Stimulated activated CD4-positive, alpha-beta T cell treated with anti-CD3 and anti-CD28 coated beads, Interleukin-4, amount 100 ng/mL, for 4 hours (primary cell): Measurements from ENCODE around the gene DNAH12.

Source experiments
- DNase-seq, 2 experiments: peaks; one replicate each; pipeline ENCODE4 v3.0.0-alpha.2; 2020

The DNAH12 gene

DNA sequence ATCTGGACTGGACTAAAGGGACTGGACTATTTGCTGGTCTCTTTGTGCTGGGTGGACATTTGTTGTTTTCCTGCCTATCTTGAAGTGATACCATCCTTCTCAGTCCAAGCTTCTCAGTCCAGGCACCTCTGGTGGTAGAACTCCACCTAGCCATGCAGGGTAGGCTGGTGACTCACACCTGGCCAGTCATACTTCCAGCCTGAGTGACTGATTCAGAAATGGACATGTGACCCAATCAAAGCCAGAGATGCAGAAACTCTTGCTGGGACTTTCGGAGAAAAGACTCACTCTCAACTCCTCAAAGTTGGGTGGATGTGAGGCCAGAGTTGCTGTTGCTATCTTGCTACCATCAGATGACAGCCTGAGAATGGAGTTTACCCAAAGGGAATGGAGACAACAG is 246.1 kb downstream of the DNAH12 start:
- DNase-seq: no peak

DNA sequence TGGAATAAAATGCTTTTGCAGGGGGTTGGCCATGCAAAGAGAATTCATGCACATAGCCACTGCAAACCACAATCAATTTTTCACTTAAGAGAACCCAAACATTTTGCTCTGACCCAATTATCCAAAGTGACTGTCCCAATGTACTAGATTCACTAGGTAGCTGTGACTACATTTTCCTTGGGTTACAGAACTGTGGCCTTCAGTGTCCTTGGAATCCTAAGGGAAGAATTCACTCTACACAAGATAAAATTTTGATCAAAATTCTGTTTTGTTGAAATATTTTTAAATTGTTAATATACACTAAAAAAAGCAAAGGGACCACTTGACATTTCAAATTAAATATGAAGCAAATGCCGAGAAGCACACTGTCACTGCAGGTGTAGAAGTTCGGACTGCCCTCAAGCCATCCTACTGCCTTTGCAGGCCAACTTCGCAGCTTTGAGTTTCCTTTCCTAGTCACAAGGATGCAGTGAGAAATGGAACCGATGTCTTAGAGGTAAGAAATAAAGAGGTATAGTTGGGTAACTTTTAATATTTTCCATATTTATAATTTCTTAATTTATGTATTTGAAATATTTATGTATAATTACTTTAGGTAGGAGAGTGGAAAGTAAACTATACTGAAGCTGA is 251.1 kb downstream of the DNAH12 start:
- DNase-seq: no peak

DNA sequence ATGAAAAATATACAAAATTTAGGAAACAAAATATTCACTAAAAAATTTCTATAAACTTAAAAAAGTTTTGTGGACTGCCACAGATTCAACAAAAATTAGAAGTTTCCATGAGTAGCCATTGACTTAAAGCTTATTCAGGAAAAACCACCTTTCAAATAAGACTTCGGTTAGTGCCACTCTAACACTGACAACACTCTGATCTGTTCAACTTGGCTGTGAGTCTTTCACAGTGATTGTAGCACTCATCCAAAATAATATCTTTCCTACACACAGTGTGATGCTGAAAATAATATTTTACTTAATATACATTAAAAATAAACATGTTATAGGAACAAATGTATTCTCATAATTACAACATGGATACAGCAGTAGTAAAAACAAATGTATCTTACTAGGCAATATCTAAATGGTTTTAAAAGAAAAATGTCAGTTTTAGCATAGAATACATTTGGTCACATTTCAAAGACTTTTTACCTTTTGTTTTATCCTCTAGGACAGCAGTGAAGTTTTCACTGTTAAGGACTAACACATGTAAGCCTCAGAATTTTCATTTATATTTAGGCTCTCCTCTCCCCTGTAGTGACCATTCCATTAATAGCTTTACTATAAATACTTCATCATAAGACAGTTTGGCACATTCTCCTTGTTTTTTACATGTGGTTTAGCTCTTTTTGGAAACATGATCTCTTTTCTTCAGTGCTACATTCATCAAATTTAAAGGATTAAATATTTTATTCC is 251.8 kb downstream of the DNAH12 start, which contains the start of gene ASB14:
TSS of gene ASB14 (minus strand) at position 527 of the 738 bp plus-strand sequence. CDS start 652 bp downstream, outside the sequence.
- no peak for DNase-seq

DNA sequence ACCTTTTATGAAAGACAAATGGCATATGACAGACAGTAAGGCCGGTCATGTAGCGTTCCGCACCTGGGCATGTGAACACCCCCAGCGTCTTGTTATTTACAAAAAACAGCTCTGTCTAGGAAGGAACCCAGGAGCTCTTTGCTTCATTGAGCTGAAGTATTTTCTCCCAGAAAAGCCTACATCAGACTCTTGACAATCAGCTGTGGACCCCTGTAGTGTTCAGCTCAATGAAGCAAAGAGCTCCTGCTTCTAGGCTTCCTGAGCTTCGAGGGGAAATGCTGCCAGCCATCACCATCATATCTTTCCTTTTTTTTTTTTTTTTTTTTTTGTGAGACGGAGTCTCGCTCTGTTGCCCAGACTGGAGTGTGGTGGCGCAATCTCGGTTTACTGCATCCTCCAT is 255.7 kb downstream of the DNAH12 start:
- DNase-seq: no peak

DNA sequence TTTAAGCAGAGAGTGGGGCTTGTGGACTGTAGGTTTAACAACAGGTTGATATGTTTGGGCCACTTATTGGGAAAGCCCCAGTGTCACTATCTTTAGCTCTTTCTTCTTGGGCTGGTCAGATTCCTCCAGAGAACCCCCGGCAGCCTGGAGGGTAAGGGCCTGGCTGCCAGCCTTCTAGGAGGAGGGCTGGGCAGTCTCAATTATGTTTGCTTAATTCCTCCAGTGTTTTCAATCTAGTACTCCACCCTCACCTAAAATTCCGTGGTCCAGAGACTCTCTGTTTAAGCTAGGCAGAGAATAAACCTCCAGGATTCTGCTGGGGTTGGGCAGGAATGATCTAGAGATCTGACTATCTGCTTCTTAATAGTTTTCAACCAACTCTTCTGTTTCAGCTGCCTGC is 256.9 kb downstream of the DNAH12 start:
- no peak for DNase-seq

DNA sequence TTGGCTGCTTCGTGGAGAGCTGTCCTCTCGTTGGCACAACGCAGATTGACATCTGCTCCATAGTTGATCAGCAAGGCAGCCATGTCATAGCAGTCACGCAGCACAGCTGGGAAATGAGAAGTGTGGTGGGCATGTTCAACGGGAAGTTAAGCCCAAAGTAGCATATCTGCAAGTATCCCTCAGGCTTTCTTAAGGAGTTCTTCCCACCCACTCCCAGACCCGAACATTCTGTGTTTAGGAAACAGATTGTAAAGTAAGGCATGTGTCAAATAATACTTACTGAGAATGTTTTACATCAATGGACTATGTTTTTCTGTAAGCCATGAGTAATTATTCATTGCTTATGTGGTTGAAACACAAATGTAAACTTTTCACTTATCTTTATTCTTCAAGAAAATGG is 260.8 kb downstream of the DNAH12 start:
- no peak for DNase-seq

DNA sequence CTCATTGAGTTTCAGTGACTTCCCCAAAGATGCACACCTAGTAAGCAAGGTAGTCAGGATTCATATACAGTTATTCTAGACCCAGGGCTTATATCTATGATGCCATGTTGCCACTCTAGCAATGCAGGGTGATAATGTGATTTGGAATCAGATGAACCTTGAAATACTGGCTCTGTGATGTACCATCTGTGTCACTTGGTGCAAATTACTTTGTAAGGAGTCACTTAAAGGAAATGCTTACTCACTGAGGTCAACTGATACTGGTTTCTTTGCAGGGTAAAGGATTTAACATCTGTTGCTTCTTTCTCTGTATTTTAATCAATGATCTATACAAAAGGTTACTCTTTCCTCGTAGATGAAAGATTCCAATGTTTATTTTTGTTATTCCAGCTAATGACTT is 262.4 kb downstream of the DNAH12 start:
- DNase-seq: no peak

DNA sequence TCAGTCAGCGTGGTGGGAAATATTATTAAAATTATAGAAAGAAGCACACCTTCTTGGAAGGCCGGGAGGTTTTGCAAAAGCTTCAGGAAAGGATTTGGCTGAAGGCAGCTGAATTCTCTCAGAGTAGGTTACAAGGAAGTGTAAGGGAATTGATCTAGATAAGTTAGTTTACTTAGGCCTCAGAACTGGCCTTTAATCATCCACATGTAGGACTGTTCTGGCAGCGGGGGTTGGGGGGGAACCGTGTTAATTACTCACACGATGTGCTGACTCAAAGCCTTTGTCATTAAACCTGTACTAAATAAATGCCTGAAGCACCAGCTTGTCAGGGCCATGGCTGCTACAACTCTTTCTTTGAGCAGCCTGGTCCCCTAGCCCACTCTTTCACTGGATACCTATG is 264.5 kb downstream of the DNAH12 start:
- DNase-seq: no peak

DNA sequence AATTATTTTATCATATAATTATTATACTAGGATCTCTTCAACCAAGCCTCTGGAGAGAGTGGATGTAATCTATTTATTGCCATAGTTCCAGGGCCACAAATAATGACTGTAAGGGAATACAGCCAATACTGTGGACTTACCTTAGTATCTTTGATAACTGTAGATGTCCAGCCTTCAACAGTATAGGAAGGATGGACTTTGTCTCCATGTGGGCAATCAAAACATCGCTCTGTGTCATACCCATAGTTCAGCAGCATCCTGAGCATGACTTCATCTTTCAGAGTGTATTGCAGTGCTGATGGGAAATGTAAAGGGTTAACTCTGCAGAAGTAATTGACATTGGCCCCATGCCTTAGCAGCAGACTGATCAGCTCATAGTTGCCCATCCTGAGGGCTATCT is 265.9 kb downstream of the DNAH12 start:
- no peak for DNase-seq

DNA sequence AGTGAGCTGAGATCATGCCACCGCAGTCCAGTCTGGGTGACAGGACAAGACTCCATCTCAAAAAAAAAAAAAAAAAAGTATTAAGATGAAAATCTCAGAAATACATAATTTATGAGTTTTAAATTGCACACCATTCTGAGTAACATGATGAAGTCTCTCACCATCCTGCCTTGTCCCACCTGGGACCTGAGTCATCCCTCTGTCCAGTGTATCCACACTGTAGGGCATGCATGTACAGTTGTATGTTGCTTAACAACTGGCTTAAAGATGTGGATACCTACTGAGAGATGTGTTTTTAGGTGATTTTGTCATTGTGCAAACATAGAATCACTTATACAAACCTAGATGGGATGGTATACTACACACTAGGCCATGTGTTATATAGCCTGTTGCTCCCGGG is 268.8 kb downstream of the DNAH12 start:
- DNase-seq: no peak

DNA sequence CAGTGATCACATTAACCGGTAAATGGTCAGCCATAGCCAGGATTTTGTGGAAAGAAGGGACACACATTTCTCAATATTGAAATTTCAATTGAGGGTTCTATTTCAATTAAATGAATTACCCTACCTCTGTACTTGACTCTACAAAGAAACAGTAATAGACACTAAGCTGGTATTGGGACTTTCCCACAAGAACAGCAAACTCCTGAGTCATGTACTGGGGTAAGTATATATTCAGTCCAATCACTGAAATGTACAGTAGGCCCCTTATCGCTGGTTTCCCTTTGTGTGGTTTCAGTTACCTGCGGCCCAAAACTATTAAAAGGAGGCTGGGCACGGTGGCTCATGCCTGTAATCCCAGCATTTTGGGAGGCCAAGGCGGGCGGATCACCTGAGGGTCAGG is 269.3 kb downstream of the DNAH12 start:
- DNase-seq: no peak

DNA sequence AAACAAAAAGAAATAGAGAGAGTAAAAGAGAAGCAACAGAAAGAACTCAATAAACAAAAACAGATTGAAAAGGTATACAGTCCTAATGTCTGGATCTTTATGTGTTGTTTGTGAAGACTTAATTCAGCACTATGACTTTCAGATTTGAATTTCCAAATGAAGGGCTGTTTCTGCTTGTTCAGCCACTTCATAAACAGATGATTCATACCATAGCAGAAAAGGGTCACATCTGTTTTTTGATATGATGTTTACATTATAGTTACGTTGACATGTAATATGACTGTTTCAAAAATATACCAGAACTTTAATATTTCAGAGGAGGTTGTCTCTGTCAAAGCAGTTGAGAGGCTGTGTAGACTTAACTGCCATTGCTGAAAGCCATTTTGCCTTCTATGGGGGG is 275.7 kb downstream of the DNAH12 start:
- no peak for DNase-seq

DNA sequence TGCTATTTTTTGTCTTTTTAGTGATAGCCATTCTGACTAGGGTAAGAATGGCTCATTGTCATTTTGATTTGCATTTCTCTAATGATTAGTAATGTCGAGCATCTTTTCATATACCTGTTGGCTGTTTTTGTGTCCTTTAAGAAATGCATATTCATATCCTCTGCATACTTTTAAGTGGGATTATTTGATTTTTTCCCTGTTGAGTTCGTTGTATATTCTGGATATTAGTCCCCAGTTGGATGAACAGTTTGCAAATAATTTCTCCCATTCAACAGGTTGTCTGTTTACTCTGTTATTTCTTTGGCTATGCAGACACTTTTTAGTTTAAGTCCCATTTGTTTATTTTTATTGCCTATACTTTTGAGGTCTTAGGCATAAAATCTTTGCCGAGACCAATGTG is 282.2 kb downstream of the DNAH12 start:
- no peak for DNase-seq

DNA sequence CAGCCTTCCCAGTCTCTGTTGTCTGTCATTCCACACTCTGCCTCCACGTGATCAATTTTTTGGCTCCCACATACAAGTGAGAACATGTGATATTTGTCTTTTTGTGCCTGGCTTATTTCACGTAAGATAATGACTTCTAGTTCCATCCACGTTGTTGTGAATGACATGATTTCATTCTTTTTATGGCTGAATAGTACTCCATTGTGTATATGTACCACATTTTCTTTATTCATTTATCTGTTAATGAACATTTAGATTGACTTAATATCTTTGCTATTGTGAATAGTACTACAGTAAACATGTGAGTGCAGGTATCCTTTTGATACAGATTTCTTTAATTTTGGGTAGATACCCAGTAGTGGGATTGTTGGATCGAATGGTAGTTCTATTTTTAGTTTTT is 283.0 kb downstream of the DNAH12 start:
- no peak for DNase-seq

DNA sequence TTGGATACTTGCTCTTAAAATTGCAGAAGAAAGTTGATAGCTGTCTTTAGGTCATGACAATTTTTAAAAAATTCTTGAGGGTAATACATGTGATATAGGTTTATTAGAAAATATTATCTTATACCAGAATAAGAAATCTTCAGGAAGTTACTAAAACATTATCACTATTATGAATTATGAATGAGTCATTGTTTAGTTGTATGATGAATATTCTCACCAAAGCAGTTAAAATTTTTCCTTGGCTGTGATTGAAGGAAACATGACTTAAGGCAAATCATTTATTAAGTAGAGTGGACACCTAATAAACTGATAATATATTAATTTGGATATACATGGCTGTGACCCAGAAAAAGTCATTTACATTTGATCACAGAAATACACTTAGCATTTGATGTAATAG is 286.5 kb downstream of the DNAH12 start:
- no peak for DNase-seq

DNA sequence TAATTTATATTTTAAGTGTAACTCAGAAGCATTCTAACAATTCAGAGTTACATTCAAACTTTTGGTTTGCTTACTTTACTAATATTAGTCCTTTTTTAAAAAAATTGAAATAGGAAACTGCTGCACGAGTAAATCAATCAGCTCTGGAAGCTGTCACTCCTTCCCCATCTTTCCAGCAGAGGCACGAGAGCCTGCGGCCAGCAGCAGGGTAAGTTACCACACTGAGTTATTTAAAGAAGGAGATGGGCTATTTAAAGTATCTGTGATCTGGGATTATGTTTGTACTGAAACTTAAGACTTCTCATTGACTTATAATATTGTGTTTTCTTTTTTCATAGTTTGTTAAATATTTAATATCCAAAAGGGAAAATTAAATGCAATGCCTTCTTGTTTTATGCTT is 287.3 kb downstream of the DNAH12 start:
- no peak for DNase-seq

DNA sequence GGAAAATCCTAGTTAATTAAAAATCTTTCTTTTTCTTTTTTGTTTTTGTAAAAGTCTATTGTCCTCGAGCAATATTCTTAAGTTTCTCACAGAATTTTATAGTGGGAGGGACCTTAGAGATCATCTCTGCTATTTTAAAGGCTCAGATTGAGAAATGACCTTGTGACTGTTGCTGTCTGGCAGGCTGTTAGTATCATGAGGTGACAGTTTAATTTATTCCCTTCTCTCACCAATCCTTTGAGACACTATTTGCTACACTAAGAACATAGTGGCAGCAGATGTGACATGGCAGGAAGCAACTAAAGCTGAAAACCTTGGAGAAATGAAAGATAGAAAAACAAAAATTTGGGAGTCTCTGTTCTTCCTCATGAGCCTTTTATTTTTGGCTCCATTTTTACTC is 291.7 kb downstream of the DNAH12 start:
- no peak for DNase-seq

DNA sequence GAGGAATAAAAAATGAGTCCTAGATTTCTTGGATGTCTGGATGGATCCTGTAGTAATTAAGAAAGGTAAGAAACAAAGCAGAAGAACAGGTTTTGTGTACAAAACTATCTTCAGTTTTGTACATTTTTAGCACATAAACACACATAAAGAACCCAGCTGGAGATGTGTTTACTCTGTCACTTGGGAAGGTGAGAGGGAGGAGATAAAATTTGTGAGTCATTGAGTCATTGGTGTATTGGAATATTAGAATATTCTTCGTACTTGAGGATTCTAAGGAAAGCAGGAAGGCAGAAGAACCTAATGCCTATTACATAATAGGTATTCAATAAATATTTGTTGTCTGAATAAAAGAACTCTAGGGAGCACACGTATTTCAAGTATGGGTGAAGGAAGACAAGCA is 299.2 kb downstream of the DNAH12 start:
- no peak for DNase-seq
